Fibroblast of lung (primary cell): Measurements from ENCODE around the gene ZNF669. TPM values are rescaled to one million over a fixed set of nuclear protein-coding genes. Genes with fewer than 3 reads are reported as not detected.

ENCODE experiments used
- DNase-seq, 2 donors: peaks; one replicate each; pipeline versions ENCODE4 v3.0.0 to v3.0.0-alpha.2; 2010; ENCODE audit warnings: low read depth in 2 of 2
- H2AFZ ChIP-seq: 2 replicates; pipeline ENCODE4 v1.5.1; 2012; ENCODE audit warnings: low read length, control low read depth, inconsistent platforms
- H3K27ac ChIP-seq: 2 replicates; pipeline ENCODE4 v1.5.1; 2011; ENCODE audit warnings: low read length, control low read depth; ENCODE audit not compliant: insufficient read depth
- H3K27me3 ChIP-seq: 2 replicates; pipeline ENCODE4 v1.5.1; 2011; ENCODE audit warnings: mild to moderate bottlenecking, low read length; ENCODE audit not compliant: control insufficient read depth, insufficient read depth
- H3K36me3 ChIP-seq: 2 replicates; pipeline ENCODE4 v1.5.1; 2011; ENCODE audit warnings: low read length; ENCODE audit not compliant: control insufficient read depth, insufficient read depth
- H3K4me1 ChIP-seq: 2 replicates; pipeline ENCODE4 v1.5.1; 2011; ENCODE audit warnings: low read length; ENCODE audit not compliant: control insufficient read depth, insufficient read depth; ENCODE audit errors: extremely low read depth
- H3K4me2 ChIP-seq: 2 replicates; pipeline ENCODE4 v1.5.1; 2011; ENCODE audit warnings: low read length, control low read depth; ENCODE audit not compliant: insufficient read depth; ENCODE audit errors: extremely low read depth
- H3K4me3 ChIP-seq, 4 experiments: fragments of 200-600 bp in 1 of 4; sonication (generic) in 1 of 4; replicated peaks in 1 of 4; 2 replicates each; pipeline ENCODE4 v1.5.1; 2011 to 2016; ENCODE audit warnings: low read length in 4 of 4, low read depth in 3 of 4, mild to moderate bottlenecking in 3 of 4, control low read depth in 2 of 4, inconsistent platforms in 1 of 4, mixed read lengths in 1 of 4; ENCODE audit not compliant: insufficient read depth in 1 of 4; ENCODE audit errors: control extremely low read depth in 1 of 4
- H3K79me2 ChIP-seq: 2 replicates; pipeline ENCODE4 v1.5.1; 2012; ENCODE audit warnings: mild to moderate bottlenecking, low read length, inconsistent platforms; ENCODE audit not compliant: control insufficient read depth, insufficient read depth
- H3K9ac ChIP-seq: 2 replicates; pipeline ENCODE4 v1.5.1; 2011; ENCODE audit warnings: mild to moderate bottlenecking, low read length, control low read depth; ENCODE audit not compliant: insufficient read depth
- H3K9me3 ChIP-seq: 2 replicates; pipeline ENCODE4 v1.5.1; 2012; ENCODE audit warnings: low read depth, low read length; ENCODE audit not compliant: control insufficient read depth, insufficient read depth
- H4K20me1 ChIP-seq: 2 replicates; pipeline ENCODE4 v1.5.1; 2011; ENCODE audit warnings: low read length; ENCODE audit not compliant: control insufficient read depth, insufficient read depth; ENCODE audit errors: extremely low read depth
- EZH2 ChIP-seq: IDR thresholded peaks from 2 replicates; pipeline ENCODE4 v1.5.1; 2012; ENCODE audit warnings: low read length, control low read depth, mild to moderate bottlenecking; ENCODE audit errors: missing control alignments
- polyA plus RNA-seq, 2 donors: library from polyadenylated mRNA; depleted of rRNA in 1 of 2; stranded (reverse) in 1 of 2; unstranded in 1 of 2; fragments of >200 nt; gene quantifications; 2 replicates each; pipeline ENCODE4 v1.2.1, GENCODE V29; 2011 to 2012; ENCODE audit warnings: missing spikeins in 1 of 2
- total RNA-seq: library from RNA; depleted of rRNA; stranded (reverse); fragments of >200 nt; gene quantifications from 2 replicates; pipeline ENCODE4 v1.2.1, GENCODE V29; 2014
- TF ChIP-seq, protein P1 (sequence below), 2 donors: IDR thresholded peaks in 1 of 2; conservative IDR thresholded peaks in 1 of 2; 1 replicate in 1 of 2; 2 replicates in 1 of 2; pipeline ENCODE4 v1.5.1; 2011 to 2012; ENCODE audit warnings: low read length in 2 of 2, control low read depth in 1 of 2, inconsistent platforms in 1 of 2, low read depth in 1 of 2, mild to moderate bottlenecking in 1 of 2

The ZNF669 gene
- total and polyA plus RNA-seq, 2 donors (not counting 1 experiment from before 2014, with no cell fraction given), result 7.0 to 10.2 TPM

DNA sequence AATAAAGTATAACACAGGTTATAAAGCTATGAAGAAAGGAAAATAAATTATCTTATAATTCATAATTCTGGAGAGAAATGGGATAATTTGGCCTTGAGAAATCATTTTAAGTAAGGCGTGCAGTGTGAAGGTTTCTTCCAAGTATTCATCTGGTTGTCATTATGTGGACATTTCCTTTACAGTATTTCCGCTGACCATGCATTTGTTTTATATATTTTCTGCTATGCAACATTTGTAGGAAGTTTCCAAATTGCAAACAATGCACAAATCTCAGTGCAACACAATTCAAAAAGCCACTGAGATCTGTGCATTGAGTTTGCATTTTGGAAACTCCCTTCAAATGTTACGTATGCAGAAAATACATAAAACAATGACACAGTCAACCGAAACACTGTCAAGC, 43.4 kb downstream of the ZNF669 start:
- no peak overlapping the region for H3K27ac ChIP-seq
- no peaks in the 10 kb centered on the region for H3K79me2 ChIP-seq
- DNase-seq, result no peak
- H4K20me1 ChIP-seq, result no peaks in the 10 kb centered on the region
- no peak overlapping the region for H2AFZ ChIP-seq
- H3K36me3 ChIP-seq, result no peaks in the 10 kb centered on the region
- H3K4me1 ChIP-seq, result no peaks in the 10 kb centered on the region
- TF ChIP-seq EZH2, result no peak
- TF ChIP-seq, protein P1, sequence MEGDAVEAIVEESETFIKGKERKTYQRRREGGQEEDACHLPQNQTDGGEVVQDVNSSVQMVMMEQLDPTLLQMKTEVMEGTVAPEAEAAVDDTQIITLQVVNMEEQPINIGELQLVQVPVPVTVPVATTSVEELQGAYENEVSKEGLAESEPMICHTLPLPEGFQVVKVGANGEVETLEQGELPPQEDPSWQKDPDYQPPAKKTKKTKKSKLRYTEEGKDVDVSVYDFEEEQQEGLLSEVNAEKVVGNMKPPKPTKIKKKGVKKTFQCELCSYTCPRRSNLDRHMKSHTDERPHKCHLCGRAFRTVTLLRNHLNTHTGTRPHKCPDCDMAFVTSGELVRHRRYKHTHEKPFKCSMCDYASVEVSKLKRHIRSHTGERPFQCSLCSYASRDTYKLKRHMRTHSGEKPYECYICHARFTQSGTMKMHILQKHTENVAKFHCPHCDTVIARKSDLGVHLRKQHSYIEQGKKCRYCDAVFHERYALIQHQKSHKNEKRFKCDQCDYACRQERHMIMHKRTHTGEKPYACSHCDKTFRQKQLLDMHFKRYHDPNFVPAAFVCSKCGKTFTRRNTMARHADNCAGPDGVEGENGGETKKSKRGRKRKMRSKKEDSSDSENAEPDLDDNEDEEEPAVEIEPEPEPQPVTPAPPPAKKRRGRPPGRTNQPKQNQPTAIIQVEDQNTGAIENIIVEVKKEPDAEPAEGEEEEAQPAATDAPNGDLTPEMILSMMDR (conservative IDR thresholded peaks at IDR 0.05 in 1 of 2, IDR thresholded peaks at IDR 0.05 in 1 of 2; ENCODE audit: low read depth in 1 of 2, low read length in 2 of 2), result no peak
- H3K27me3 ChIP-seq, result no peaks in the 10 kb centered on the region
- no peak overlapping the region for H3K4me2 ChIP-seq
- no peak overlapping the region for H3K9ac ChIP-seq
- H3K9me3 ChIP-seq, result no peaks in the 10 kb centered on the region
- no peak overlapping the region for H3K4me3 ChIP-seq

DNA sequence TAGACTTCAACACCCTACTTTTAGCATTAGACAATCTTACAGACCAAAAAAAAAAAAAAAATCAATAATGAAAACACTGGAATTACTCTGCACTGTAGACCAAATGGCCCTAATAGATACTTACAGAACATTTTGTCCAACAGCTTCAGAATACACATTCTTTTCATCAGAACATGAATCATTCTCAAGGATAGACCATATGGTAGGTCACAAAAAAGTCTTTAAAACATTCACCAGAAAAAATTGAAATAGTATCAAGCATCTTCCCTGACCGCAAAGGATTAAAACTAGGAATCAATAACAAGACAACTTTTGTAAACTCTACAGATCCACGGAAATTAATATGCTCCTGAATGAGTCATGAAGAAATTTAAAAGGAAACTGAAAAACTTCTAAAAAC, 48.1 kb downstream of the ZNF669 start:
- Histone ChIP-seq H3K9me3 (no peaks in the 10 kb centered on the region), H3K27me3 (no peaks in the 10 kb centered on the region), H3K4me2 (no peak overlapping the region), H3K4me1 (no peaks in the 10 kb centered on the region), H3K9ac (no peak overlapping the region), H3K36me3 (no peaks in the 10 kb centered on the region), H4K20me1 (no peaks in the 10 kb centered on the region), H2AFZ (no peak overlapping the region), H3K79me2 (no peaks in the 10 kb centered on the region), H3K4me3 (no peak overlapping the region), H3K27ac (no peak overlapping the region)
- peak in 1 of 2 donors; percentile 3 for DNase-seq
- no peak for TF ChIP-seq EZH2
- TF ChIP-seq, protein P1 (conservative IDR thresholded peaks at IDR 0.05 in 1 of 2, IDR thresholded peaks at IDR 0.05 in 1 of 2; ENCODE audit: low read depth in 1 of 2, low read length in 2 of 2), result no peak

DNA sequence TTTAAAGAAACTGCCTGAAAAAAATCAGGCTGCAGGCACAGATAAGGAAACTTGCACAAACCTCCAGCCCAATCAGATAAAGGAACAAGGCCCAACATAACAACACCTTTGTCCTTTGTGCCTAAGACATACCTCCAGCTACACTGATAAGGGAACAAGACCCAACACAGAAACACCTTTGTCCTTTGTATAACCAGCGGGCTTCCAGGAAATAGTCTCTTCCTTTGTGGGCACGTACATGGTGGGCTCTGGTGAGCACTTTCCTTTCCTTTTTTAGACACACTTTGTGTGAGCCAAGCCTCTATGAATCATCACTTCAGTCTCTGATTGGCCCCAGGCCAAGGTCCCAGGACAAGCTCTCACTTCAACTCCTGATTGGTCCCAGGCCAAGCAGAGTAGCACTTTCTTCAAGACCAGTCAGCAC, 49.2 kb downstream of the ZNF669 start:
- H3K9me3 ChIP-seq, result no peaks in the 10 kb centered on the region
- H3K4me3 ChIP-seq, result no peak overlapping the region
- no peak overlapping the region for H3K4me2 ChIP-seq
- no peak overlapping the region for H3K27ac ChIP-seq
- H3K4me1 ChIP-seq, result no peaks in the 10 kb centered on the region
- H4K20me1 ChIP-seq, result no peaks in the 10 kb centered on the region
- H3K27me3 ChIP-seq, result no peaks in the 10 kb centered on the region
- H3K9ac ChIP-seq, result no peak overlapping the region
- peak; percentile 21 to 74 for DNase-seq
- no peak overlapping the region for H2AFZ ChIP-seq
- H3K79me2 ChIP-seq, result no peaks in the 10 kb centered on the region
- TF ChIP-seq, protein P1 (conservative IDR thresholded peaks at IDR 0.05 in 1 of 2, IDR thresholded peaks at IDR 0.05 in 1 of 2; ENCODE audit: low read depth in 1 of 2, low read length in 2 of 2), result no peak
- TF ChIP-seq EZH2, result no peak
- no peaks in the 10 kb centered on the region for H3K36me3 ChIP-seq

Other genes with a start within 250 kb of the ZNF669 start
- gene AHCTF1, start 172.4 kb downstream of the ZNF669 start, total RNA-seq, result 22.3 and 30.6 TPM in 2 replicates
- gene AHCTF1, start 172.4 kb downstream of the ZNF669 start, polyA plus RNA-seq, result 15.8 and 17.5 TPM in 2 replicates
- gene ZNF695, start 96.3 kb downstream of the ZNF669 start, total RNA-seq, result 1.0 and 2.6 TPM in 2 replicates
- gene ZNF695, start 96.3 kb downstream of the ZNF669 start, polyA plus RNA-seq, result 0.61 and 3.1 TPM in 2 replicates
- gene ZNF670, start 25.5 kb downstream of the ZNF669 start, total RNA-seq, result 3.0 and 3.3 TPM in 2 replicates
- gene ZNF670, start 25.5 kb downstream of the ZNF669 start, polyA plus RNA-seq, result 2.3 and 3.2 TPM in 2 replicates
- 25.6 and 54.2 TPM in 2 replicates for gene ZNF124, start 67.7 kb upstream of the ZNF669 start, total RNA-seq
- gene ZNF124, start 67.7 kb upstream of the ZNF669 start, polyA plus RNA-seq, result 2.9 and 4.5 TPM in 2 replicates
- gene VN1R5, start 151.7 kb upstream of the ZNF669 start, total RNA-seq, result not detected in 2 replicates
- not detected in 2 replicates for gene VN1R5, start 151.7 kb upstream of the ZNF669 start, polyA plus RNA-seq
- gene ZNF496, start 227.5 kb upstream of the ZNF669 start, total RNA-seq, result 17.7 and 20.0 TPM in 2 replicates
- 10.0 and 10.6 TPM in 2 replicates for gene ZNF496, start 227.5 kb upstream of the ZNF669 start, polyA plus RNA-seq